Measurements from ENCODE around the gene PRKAG2.

- no peak for TF ChIP-seq TAF1 (CRISPR knock-in tag; IDR thresholded peaks at IDR 0.05)
- TF ChIP-seq CTCF (CRISPR knock-in tag; IDR thresholded peaks at IDR 0.05) = no peak
- TF ChIP-seq CEBPB (IDR thresholded peaks at IDR 0.05; ENCODE audit: borderline replicate concordance, low read depth, low read length) = no peak
- TF ChIP-seq BRF2 (CRISPR knock-in tag; IDR thresholded peaks at IDR 0.05) = no peak
- TF ChIP-seq HOMEZ (CRISPR knock-in tag; IDR thresholded peaks at IDR 0.05; ENCODE audit: low read depth) = no peak
- TF ChIP-seq FOSL1 (CRISPR knock-in tag; IDR thresholded peaks at IDR 0.05; ENCODE audit: borderline replicate concordance) = no peak
- no peak for TF ChIP-seq NFKBIZ (CRISPR knock-in tag; IDR thresholded peaks at IDR 0.05)
- TF ChIP-seq ARNTL (CRISPR knock-in tag; IDR thresholded peaks at IDR 0.05) = no peak
- TF ChIP-seq ATF4 (CRISPR knock-in tag; IDR thresholded peaks at IDR 0.05) = no peak
- TF ChIP-seq ZNF687 (CRISPR knock-in tag; IDR thresholded peaks at IDR 0.05) = no peak
- TF ChIP-seq POLR2AphosphoS5 (IDR thresholded peaks at IDR 0.05; ENCODE audit: low read depth, low read length) = no peak
- TF ChIP-seq ZNF629 (CRISPR knock-in tag; conservative IDR thresholded peaks at IDR 0.05) = no peak
- no peak for TF ChIP-seq FOXK1 (CRISPR knock-in tag; IDR thresholded peaks at IDR 0.05; ENCODE audit: borderline replicate concordance, low read depth)
These were observed 334.2 kb downstream of the PRKAG2 start for GRCh38 chr7:151542606-151543130.
